HL-60 (cell line): ENCODE data around the gene ZFHX3.

Experiments used
- DNase-seq, 2 experiments: peaks; one replicate each; pipeline ENCODE4 v3.0.0-alpha.2; 2010 to 2020; ENCODE audit warnings: low read depth in 1 of 2, low spot score in 1 of 2
- H3K27ac ChIP-seq: fragments of 250-450 bp; sonication (Bioruptor Pico); replicated peaks from 2 replicates; pipeline ENCODE4 v1.5.1; 2020; ENCODE audit warnings: mild to moderate bottlenecking, moderate library complexity
- H3K27me3 ChIP-seq: fragments of 250-450 bp; sonication (Bioruptor Pico); 2 replicates; pipeline ENCODE4 v1.5.1; 2021; ENCODE audit warnings: mild to moderate bottlenecking, moderate library complexity; ENCODE audit not compliant: insufficient read depth, poor library complexity, severe bottlenecking
- H3K4me3 ChIP-seq: replicated peaks from 2 replicates; pipeline ENCODE4 v1.5.1; 2011; ENCODE audit warnings: mild to moderate bottlenecking, control low read depth, low read length; ENCODE audit not compliant: insufficient read depth
- CTCF ChIP-seq: IDR thresholded peaks from one replicate; pipeline ENCODE4 v1.5.1; 2011; ENCODE audit warnings: low read length, control low read depth, inconsistent platforms; ENCODE audit not compliant: insufficient read depth
- GABPA ChIP-seq: IDR thresholded peaks from 2 replicates; pipeline ENCODE4 v1.6.1; 2012; ENCODE audit warnings: low read depth
- POLR2AphosphoS5 ChIP-seq: IDR thresholded peaks from 2 replicates; pipeline ENCODE4 v1.6.1; 2012; ENCODE audit warnings: low read depth
- REST ChIP-seq: IDR thresholded peaks from 2 replicates; pipeline ENCODE4 v1.6.1; 2012; ENCODE audit warnings: low read depth; ENCODE audit not compliant: insufficient replicate concordance
- SPI1 ChIP-seq: IDR thresholded peaks from 2 replicates; pipeline ENCODE4 v1.6.1; 2012; ENCODE audit warnings: low read depth, mild to moderate bottlenecking, borderline replicate concordance

ZFHX3 gene

GRCh38 chr16:73019457-73020362 lies 28.2 kb downstream of the ZFHX3 start:
- Histone ChIP-seq H3K27me3 (no peaks in the 10 kb centered on the region), H3K4me3 (no peak overlapping the region), H3K27ac (no peak overlapping the region)
- no peak for TF ChIP-seq CTCF
- TF ChIP-seq POLR2AphosphoS5, result no peak
- no peak for TF ChIP-seq SPI1
- TF ChIP-seq GABPA, result no peak
- no peak for TF ChIP-seq REST
- no peak for DNase-seq

GRCh38 chr16:73018821-73019456 lies 29.0 kb downstream of the ZFHX3 start:
- Histone ChIP-seq H3K27me3 (no peaks in the 10 kb centered on the region), H3K27ac (no peak overlapping the region), H3K4me3 (no peak overlapping the region)
- TF ChIP-seq SPI1 (no peak), GABPA (no peak), POLR2AphosphoS5 (no peak), CTCF (no peak), REST (no peak)
- DNase-seq, result no peak

- DNase-seq, result no peak
- H3K4me3 ChIP-seq, result no peak overlapping the region
- H3K27ac ChIP-seq, result no peak overlapping the region
- no peaks in the 10 kb centered on the region for H3K27me3 ChIP-seq
- TF ChIP-seq POLR2AphosphoS5 (no peak), GABPA (no peak), CTCF (no peak), SPI1 (no peak), REST (no peak)
Measured at GRCh38 chr16:73017321-73017720, 30.6 kb downstream of the ZFHX3 start.
